Measurements from ENCODE around the gene BLMH. TPM values are rescaled to one million over a fixed set of nuclear protein-coding genes. Genes with fewer than 3 reads are reported as not detected.

BLMH gene
- total RNA-seq: 10 to 100 TPM; 21.7 to 25.9 TPM

DNA sequence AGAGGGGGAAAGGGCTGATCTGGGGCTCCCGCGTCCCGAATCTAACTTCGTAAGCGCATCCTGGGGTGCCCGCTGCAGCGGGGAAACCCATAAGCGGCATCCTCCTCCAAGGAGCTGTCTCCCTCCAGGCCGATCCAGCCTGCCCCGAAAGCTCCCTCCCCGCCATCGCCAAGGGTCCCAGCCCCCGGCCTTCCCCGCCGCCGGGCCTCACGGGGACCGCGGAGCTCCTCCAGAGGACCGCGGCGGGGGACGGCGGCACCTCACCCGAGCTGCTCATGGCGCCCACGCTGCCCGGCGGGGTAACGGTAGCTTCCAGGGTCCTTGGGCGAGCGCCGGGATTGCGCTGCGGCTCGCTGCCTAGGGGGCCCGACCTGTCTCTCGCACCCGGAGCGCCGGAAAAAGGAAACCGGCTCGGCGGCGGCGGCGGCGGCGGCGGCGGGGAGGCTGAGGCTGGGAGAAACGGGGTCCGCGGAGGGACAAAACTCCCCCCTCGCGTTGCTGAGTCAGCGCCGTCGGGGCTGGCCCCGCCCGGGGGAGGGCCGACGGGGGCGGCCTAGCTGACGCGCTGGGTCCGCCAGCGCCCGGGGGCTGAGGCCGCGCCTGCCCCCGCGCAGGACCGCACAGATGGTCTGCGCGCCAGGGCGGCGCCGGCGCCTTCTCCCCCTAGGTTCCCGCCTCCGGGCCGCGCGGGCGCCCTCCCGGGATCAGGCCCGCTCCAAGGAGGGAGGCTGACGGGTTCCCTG lies at the start of gene BLMH:
Gene BLMH (minus strand): TSS at position 402 of the 743 bp plus-strand sequence. CDS start 125 bp downstream, at position 277.
- no peaks in the 10 kb centered on the region for H3K9me3 ChIP-seq
- peaks cover 6% of the 10 kb centered on the region for H3K4me1 ChIP-seq (replicated peaks)
- WGBS: 1% methylated on average over 69 of the region's 89 CpGs
- TF ChIP-seq POLR2AphosphoS5 (IDR thresholded peaks at IDR 0.05) (peak; percentile 28), CTCF (IDR thresholded peaks at IDR 0.05) (peak in 1 of 4 experiments; percentile 9), POLR2A (IDR thresholded peaks at IDR 0.05) (peak; percentile 58)
- H3K27me3 ChIP-seq (replicated peaks; ENCODE audit: insufficient read depth): no peaks in the 10 kb centered on the region
- intact Hi-C loops (cut with DNase I): no loop called here
- DNase-seq (ENCODE audit: low spot score): peak; percentile 52
- H3K36me3 ChIP-seq: no peaks in the 10 kb centered on the region
- peak within 1 kb of the TSS; percentile 64 to 68 for H3K27ac ChIP-seq
- peak within 1 kb of the TSS; percentile 58 to 83 for H3K4me3 ChIP-seq

DNA sequence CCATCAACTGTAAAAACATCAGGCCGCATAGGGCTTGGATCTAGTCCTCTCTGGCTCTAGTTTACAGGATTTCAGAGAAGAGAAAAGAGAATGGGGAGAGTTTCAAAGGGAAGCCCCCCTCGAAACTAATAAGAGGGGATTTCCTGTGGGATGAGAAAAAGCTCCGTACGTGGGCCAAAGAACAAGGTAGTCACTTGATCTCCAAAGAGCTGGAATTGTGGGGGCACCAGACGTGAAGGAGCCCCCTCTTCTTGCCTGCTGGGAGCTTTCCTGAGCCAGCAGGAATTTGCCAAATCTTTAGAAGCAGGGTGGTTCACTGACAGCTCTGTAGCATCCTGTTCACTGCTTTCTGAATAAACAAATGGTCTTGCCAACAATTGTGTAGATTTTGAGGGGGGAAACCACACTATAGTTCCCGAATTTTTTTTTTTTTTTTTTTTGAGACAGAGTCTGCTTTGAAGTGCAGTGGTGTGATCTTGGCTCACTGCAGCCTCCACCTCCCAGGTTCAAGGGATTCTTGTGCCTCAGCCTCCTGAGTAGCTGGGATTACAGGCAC lies 49.1 kb upstream of the BLMH start:
- Histone ChIP-seq H3K4me3 (no peak overlapping the region), H3K4me1 (replicated peaks) (peaks cover 16% of the 10 kb centered on the region), H3K36me3 (no peaks in the 10 kb centered on the region), H3K9me3 (no peaks in the 10 kb centered on the region), H3K27me3 (replicated peaks; ENCODE audit: insufficient read depth) (no peaks in the 10 kb centered on the region), H3K27ac (peak overlapping the region; percentile 50 to 61)
- 22% methylated on average over 6 of the region's 6 CpGs for WGBS
- TF ChIP-seq POLR2AphosphoS5 (IDR thresholded peaks at IDR 0.05): no peak
- DNase-seq (ENCODE audit: low spot score): no peak
- intact Hi-C loops (cut with DNase I): loop anchor here (10.0 kb wide), 1 partner anchor 134 kb away; the partner anchor contains the start of gene GOSR1

DNA sequence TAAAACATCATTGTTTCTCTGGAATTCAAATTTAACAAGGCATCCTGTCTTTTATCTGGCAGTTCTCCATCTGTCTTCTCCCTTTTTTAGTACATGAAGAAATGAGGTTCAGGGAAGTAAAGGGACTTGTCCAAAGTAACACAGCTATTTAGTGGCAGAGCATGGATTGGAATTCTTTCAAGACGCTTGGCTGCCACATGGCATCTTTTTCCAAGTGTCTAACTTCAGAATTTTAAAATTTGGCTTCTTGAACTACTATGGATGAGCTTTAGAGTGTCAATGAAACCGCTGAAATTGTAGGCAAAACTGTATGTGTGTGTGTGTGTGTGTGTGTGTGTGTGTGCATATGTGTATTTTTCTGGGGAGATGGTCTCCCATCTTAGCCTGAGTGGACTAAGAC lies 47.3 kb upstream of the BLMH start:
- no peak for TF ChIP-seq CTCF (IDR thresholded peaks at IDR 0.05)
- TF ChIP-seq POLR2AphosphoS5 (IDR thresholded peaks at IDR 0.05): no peak
- no peak for TF ChIP-seq POLR2A (IDR thresholded peaks at IDR 0.05)
- Histone ChIP-seq H3K27me3 (replicated peaks; ENCODE audit: insufficient read depth) (no peaks in the 10 kb centered on the region), H3K9me3 (no peaks in the 10 kb centered on the region), H3K4me3 (no peak overlapping the region), H3K27ac (no peak overlapping the region), H3K36me3 (no peaks in the 10 kb centered on the region), H3K4me1 (replicated peaks) (peaks cover 5% of the 10 kb centered on the region)
- no peak for DNase-seq (ENCODE audit: low spot score)
- intact Hi-C loops (cut with DNase I): no loop called here
- WGBS: 86% methylated on average over 2 of the region's 2 CpGs

DNA sequence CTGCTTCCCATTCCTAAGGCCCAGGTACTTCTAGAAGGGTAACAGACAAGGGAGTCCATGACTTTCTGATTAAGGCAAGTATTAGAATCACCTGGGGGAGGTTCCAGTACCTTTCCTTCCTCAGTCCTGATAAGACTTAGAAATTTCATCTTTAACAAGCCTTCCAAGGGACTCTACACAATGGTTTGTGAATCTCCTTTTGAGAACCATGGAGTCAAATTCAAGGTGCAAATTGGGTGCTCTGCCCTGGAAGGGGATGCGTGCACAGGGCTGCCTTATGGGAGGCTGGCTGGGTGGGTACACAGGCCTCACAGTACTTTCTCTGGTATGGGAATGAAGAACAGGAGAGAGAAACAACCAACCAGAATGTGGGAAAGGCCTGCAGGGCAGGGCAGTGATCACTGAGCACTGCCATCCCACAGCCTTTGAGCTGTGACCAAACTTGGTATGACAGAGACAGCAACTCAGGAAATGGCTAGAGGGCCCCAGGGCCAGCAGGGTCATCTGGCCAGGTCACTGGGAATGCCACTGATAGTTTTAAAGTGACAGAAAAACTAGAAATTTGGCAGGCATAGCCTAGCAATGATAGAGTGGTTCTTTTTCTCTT lies 45.8 kb upstream of the BLMH start:
- H3K4me3 ChIP-seq: no peak overlapping the region
- TF ChIP-seq CTCF (IDR thresholded peaks at IDR 0.05): no peak
- TF ChIP-seq POLR2AphosphoS5 (IDR thresholded peaks at IDR 0.05): no peak
- TF ChIP-seq POLR2A (IDR thresholded peaks at IDR 0.05): no peak
- H3K4me1 ChIP-seq (replicated peaks): peaks cover 10% of the 10 kb centered on the region
- H3K27ac ChIP-seq: no peak overlapping the region
- 97% methylated on average over 1 of the region's 1 CpG for WGBS
- no peaks in the 10 kb centered on the region for H3K9me3 ChIP-seq
- intact Hi-C loops (cut with DNase I): no loop called here
- no peaks in the 10 kb centered on the region for H3K36me3 ChIP-seq
- DNase-seq (ENCODE audit: low spot score): no peak
- H3K27me3 ChIP-seq (replicated peaks; ENCODE audit: insufficient read depth): no peaks in the 10 kb centered on the region

DNA sequence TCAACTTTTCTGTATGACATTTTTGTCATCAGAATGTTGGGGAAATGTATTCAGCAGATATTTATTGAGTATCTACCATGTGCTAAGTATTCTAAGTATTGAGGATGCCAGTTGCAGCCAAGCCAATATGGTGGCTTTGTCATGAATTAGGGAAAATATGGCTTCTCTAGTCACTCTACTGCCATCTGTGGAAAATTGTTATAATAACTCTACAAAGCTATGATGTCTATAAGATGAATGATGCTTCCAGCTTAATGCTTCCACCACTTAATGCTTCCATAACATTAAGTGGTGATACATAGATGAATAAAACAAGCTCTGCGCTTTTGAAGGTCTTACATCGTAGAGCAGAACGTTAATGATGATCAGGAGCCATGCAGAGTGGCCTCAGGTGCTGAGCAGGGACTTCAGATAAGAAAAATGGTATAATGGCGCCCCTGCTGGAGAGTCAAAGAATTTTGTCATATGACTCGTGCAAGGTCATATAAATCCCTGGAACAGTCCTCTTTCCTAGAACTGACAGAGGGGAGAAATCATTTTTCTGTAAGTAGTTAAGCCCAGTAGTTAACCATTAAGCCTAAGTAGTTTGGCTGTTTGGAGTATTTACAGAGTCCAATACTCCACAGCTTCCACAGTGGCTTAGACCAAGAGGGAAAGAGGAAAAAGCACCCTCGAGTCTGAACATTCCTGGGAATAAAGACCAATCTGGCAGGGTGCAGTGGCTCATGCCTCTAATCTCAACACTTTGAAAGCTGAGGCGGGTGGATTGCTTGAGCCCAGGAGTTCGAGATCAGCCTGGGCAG lies 44.8 kb upstream of the BLMH start:
- Histone ChIP-seq H3K36me3 (no peaks in the 10 kb centered on the region), H3K27me3 (replicated peaks; ENCODE audit: insufficient read depth) (no peaks in the 10 kb centered on the region), H3K4me3 (no peak overlapping the region), H3K9me3 (no peaks in the 10 kb centered on the region), H3K4me1 (replicated peaks) (peaks cover 10% of the 10 kb centered on the region), H3K27ac (no peak overlapping the region)
- no peak for TF ChIP-seq POLR2A (IDR thresholded peaks at IDR 0.05)
- TF ChIP-seq POLR2AphosphoS5 (IDR thresholded peaks at IDR 0.05): no peak
- TF ChIP-seq CTCF (IDR thresholded peaks at IDR 0.05): peak in 3 of 4 experiments; percentile 37 to 61 (median 51)
- intact Hi-C loops (cut with DNase I): no loop called here
- 63% methylated on average over 8 of the region's 8 CpGs for WGBS
- no peak for DNase-seq (ENCODE audit: low spot score)
